ENCODE results near the gene ZNF718.
"Not testable (repeated sequence)": the region's sequence is repeated elsewhere in the genome, so short reads cannot be mapped to it uniquely, and the experiment has no call there.

ZNF718 gene

DNA sequence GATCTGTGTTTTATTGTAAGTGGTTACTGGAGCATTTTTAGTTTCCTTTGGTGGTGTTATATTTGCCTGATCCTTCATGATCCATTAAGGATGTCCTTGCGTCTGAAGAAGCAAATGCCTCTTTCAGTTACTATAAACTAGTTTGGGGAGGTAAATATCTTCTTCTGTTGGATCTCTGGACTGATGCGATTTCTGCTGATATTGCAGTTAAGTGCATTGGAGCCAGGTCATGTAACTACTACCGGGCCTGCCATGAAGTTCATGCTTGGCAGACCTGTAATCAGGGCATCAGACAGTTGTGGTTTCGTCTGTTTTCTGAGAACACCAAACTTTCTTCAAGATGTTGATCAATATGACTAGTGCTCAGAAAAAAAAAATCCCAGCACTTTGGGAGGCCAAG is 22.9 kb downstream of the ZNF718 start:
- DNase-seq (ENCODE audit: low read depth in 3 of 3, low spot score in 1 of 3), result no peak

DNA sequence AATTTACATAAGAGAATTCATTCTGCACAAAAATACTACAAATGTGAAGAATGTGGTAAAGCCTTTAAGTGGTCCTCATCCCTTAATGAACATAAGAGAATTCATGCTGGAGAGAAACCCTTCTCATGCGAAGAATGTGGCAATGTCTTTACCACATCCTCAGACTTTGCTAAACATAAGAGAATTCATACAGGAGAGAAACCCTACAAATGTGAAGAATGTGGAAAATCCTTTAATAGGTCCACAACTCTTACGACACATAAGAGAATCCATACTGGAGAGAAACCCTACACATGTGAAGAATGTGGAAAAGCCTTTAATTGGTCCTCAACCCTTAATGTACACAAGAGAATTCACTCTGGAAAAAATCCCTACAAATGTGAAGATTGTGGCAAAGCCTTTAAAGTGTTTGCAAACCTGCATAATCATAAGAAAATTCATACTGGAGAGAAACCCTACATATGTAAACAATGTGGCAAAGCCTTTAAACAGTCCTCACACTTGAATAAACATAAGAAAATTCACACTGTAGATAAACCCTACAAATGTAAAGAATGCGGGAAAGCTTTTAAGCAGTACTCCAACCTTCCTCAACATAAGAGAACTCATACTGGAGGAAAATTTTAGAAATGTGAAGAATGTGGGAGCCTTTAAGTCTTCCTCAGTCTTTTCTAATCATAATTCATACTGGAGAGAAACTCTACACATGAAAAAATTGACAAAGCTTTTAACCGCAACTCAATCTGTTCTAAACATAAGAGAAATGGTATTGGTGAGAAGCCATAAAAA is 37.4 kb downstream of the ZNF718 start:
- no peak for DNase-seq (ENCODE audit: low read depth in 3 of 3, low spot score in 1 of 3)

DNA sequence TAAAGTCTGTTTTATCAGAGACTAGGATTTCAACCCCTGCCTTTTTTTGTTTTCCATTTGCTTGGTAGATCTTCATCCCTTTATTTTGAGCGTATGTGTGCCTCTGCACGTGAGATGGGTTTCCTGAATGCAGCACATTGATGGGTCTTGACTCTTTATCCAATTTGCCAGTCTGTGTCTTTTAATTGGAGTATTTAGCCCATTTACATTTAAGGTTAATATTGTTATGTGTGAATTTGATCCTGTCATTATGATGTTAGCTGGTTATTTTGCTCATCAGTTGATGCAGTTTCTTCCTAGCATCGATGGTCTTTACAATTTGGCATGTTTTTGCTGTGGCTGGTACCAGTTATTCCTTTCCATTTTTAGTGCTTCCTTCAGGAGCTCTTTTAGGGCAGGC is 45.3 kb downstream of the ZNF718 start:
- not testable (repeated sequence) for DNase-seq (ENCODE audit: low read depth in 3 of 3, low spot score in 1 of 3)

DNA sequence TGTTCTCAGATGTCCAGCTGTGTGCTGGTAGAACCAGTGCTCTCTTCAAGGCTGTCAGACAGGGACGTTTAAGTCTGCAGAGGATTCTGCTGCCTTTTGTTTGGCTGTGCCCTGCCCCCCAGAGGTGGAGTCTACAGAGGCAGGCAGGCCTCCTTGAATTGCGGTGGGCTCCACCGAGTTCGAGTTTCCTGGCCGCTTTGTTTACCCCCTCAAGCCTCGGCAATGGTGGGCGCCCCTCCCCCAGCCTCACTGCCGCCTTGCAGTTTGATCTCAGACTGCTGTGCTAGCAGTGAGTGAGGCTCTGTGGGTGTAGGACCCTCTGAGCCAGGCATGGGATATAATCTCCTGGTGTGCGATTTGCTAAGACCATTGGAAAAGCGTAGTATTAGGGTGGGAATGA is 47.0 kb downstream of the ZNF718 start:
- not testable (repeated sequence) for DNase-seq (ENCODE audit: low read depth in 3 of 3, low spot score in 1 of 3)

DNA sequence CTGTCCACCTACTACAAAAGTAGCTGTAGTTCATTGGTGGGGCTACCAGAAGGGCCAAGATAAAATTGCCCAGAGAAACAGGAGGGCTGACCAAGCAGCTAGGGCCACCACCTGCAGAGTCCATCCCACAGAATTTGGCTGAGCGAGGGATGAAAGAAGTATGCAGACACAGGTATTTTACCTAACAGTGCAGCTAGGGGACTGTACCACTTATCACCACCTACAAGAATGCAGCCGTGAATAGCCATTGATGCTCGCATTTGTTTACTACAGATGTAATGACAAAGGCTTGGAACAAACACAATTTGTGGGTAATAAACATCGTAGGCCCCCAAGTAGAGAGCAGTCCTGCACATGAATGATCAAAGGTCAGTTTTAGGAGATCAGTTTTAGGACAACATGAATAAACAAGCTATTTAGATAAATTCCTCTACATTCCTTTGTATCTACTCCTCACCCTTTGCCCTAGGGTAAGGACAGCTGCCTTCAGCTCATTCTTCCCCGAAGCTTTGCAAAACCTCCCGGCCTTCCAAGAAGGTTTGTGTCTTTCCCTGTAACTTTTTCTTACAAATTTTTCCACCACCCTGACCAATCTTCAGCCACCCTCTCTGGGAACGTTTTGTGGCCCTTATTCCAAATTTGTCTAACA is 49.5 kb downstream of the ZNF718 start:
- no peak for DNase-seq (ENCODE audit: low read depth in 3 of 3, low spot score in 1 of 3)

DNA sequence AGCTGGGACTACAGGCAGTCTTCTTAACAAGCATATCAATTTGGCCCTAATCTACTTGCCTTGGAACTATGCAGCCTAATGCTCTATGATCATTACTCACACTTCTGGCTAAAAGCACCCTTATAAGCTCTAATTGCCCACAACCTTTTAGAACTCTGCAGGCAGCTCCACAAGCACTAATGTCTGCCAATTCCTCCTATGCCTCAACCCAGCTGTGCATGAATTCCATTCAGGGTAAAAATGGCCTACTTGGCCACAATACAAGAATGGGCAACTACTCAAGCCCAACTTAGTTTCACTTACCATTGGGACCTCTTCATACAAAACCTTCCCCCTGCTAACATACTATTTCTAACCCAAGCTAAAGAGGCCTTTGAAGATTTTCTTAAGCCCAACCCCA is 51.7 kb downstream of the ZNF718 start:
- DNase-seq (ENCODE audit: low read depth in 3 of 3, low spot score in 1 of 3), result no peak

DNA sequence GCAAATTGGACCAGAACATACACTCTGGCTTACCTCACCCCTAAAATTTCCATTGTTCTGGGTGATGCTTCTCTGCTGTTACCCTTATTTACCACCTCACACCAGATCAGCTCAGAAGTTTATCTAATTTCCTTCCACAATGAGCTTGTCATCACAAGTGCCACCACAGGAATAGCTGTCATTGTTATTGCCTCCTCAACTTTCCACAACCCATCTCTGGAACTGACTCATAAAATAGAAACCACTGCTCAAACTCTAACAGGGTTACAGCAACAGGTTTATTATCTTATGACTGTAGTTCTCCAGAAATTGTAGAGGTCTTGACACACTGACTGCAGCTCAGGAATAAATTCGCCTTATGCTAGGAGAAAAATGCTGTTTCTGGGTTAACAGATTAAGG is 52.7 kb downstream of the ZNF718 start:
- DNase-seq (ENCODE audit: low read depth in 3 of 3, low spot score in 1 of 3), result no peak

DNA sequence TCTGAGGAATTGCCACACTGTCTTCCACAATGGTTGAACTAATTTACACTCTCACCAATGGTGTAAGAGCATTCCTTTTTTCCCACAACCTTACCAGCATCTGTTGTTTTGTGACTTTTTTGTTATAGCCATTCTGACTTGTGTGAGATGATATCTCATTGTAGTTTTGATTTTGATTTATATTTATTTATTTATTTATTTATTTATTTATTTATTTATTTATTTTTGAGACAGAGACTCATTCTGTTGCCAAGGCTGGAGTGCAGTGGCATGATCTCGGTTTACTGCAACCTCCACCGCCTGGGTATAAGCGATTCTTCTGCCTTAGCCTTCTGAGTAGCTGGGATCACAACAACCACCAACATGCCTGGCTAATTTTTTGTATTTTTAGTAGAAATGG is 57.9 kb downstream of the ZNF718 start:
- DNase-seq (ENCODE audit: low read depth in 3 of 3, low spot score in 1 of 3), result not testable (repeated sequence)

DNA sequence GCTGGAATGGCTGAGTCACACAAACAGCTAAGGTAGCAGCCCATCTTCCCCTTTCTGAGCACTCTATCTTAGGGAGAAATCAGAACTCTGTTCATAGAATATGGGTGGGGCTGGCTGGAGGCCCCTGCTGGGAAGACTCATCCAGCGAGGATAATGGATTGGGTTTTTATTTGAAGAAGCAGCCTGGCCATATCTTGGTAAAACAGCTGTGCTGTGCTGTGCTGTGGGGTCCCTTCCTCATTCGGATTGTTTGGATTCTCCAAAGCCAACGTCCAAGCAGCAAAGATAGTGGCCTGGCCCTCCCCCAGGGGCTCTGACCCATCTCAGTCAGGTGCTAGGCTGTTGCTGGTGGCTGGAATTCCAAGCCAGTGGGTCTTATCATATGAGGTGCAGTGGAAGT is 63.8 kb downstream of the ZNF718 start:
- DNase-seq (ENCODE audit: low read depth in 3 of 3, low spot score in 1 of 3), result no peak

DNA sequence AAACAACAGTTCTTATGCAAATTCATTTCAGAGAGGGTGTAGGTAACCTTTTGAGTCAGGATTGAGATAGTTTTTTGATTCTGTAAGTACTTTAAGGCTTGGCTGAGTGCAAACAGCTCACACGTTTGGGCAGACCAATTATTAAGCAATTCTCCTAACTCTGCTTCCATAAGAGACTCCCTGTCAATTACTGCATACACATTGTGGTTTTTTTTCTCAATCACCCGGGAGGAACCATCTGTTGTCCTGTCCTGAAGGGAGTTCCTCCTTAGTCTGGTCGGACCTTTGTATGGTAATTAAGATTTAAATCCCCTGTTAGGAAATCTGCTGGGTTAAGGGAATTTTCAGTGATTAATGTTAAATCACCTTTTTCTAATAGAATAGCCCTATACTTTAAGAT is 70.9 kb downstream of the ZNF718 start:
- not testable (repeated sequence) for DNase-seq (ENCODE audit: low read depth in 3 of 3, low spot score in 1 of 3)

DNA sequence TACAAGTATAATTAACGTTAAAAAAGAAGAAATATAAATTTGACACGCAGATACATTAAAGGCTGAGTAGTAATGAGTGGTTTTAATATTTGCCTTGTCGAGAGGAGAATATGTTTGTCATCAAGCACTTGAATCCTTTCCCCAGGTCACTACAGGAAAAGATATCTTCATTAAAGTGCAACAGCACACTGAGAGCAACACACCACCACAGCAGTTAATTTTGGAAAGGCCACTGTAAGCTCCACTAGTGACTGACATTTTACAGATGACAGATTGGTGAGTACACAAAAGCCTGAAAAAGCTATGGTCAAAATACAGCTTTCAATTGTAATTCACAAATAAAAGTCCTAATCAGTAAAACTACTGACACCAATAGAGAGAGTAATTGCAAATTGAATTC is 76.6 kb downstream of the ZNF718 start:
- DNase-seq (ENCODE audit: low read depth in 3 of 3, low spot score in 1 of 3), result no peak

DNA sequence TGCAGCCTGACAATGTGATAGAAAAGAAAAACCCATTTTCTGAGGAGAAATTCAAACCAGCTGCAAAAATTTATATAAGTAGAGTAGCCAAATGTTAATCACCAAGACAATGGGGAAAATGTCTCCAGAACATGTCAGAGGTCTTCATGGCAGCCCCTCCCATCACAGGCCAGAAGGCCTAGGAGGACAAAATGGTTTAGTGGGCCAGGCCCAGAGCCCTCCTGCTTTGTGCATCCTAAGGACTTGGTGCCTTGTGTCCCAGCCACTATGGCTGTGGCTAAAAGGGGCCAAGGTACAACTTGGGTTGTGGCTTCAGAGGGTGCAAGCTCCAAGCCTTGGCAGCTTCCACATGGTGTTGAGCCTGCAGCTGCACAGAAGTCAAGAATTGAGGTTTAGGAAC is 78.5 kb downstream of the ZNF718 start:
- DNase-seq (ENCODE audit: low read depth in 3 of 3, low spot score in 1 of 3), result not testable (repeated sequence)

DNA sequence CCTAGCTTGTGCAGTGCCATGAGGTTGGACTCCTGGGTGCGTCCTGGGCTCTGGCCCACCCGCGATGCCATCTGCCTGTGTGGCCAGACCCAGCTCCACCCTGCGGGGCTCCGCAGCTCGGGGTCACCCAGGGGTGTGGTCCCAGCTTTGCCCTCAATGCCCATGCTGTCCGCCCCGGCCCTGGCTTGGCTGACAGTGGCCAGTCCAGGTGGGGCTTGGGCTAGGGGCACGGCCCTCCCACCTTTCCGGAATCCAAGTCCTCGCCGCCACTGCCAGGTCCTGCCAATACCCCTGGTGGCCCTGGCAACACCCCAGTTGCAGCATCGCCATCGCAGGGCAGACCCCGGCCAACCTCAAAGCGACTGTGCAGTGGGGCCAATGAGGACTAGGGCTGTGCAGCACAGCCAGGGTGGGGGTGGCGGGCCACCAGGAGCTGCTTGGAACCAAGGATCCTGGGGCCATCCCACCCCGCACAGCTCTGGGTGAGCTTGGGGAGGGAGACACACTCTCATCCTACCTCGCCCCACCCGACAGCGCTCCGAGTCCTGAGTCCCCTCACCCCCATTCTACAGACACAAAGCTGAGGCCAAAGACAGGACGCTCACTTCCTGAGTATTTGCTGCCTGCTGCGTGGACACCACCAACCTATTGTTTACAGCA is 80.9 kb downstream of the ZNF718 start:
- DNase-seq (ENCODE audit: low read depth in 3 of 3, low spot score in 1 of 3), result no peak

DNA sequence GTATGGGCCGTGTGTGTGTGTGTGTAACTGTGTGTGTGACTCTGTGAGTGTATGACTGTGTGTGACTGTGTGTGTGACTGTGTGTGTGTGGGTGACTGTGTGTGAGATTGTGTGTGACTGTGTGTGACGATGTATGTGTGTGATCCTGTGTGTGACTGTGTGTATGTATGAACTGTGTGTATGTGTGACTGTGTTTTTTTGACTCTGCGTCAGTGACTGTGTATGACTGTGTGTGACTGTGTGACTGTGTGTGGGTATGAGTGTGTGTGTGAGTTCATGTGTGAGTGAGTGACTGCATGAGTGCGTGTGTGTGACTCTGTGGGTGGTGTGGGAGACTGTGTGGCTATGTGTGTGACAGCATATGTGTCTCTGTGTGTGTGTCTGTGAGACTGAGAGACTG is 81.8 kb downstream of the ZNF718 start:
- DNase-seq (ENCODE audit: low read depth in 3 of 3, low spot score in 1 of 3), result no peak

DNA sequence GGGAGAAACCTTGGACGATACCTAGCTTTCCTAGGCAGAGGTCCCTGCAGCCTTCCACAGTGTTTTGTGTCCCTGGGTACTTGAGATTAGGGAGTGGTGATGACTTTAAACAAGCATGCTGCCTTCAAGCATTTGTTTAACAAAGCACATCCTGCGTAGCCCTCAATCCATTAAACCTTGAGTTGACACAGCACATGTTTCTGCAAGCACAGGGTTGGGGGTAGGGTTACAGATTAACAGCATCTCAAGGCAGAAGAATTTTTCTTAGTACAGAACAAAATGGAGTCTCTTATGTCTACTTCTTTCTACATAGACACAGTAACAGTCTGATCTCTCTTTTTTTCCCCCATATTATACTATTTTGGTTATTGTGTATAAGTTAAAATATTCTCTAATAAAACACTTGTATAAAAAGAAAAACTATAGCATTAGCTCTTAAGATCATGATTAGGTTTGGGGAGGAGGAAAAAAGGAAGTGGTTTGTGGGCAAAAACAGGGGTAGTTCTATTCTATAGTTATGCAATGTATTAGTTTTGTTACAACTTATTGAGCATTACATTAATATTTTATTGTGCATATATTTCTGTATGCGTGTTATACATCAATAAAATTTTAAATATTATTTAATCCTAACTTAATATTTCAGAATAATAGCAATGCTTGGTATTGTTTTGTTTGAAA is 84.3 kb downstream of the ZNF718 start:
- not testable (repeated sequence) for DNase-seq (ENCODE audit: low read depth in 3 of 3, low spot score in 1 of 3)

DNA sequence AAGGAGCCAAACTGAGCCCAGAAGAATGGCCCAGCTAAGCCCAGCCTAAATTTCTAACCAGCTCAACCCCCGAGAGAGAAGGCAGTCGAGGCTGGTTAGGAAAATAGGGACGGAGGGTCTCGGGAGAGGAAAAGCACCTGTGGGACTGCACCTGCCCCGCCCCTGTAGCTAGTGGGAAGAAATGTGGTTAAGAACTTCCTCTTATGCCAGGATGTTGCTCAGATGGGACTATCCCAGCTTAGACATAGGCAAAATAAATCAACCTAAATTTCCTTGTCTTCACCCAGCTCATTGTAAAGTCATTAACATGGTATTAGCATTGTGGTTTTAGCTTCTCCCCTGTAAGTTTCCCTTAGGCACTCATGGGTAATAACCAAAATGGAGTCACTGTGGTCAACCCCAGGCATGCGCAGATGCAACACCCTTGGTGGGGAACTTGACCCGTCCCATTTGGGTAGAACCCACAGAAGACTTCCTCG is 86.8 kb downstream of the ZNF718 start:
- no peak for DNase-seq (ENCODE audit: low read depth in 3 of 3, low spot score in 1 of 3)

DNA sequence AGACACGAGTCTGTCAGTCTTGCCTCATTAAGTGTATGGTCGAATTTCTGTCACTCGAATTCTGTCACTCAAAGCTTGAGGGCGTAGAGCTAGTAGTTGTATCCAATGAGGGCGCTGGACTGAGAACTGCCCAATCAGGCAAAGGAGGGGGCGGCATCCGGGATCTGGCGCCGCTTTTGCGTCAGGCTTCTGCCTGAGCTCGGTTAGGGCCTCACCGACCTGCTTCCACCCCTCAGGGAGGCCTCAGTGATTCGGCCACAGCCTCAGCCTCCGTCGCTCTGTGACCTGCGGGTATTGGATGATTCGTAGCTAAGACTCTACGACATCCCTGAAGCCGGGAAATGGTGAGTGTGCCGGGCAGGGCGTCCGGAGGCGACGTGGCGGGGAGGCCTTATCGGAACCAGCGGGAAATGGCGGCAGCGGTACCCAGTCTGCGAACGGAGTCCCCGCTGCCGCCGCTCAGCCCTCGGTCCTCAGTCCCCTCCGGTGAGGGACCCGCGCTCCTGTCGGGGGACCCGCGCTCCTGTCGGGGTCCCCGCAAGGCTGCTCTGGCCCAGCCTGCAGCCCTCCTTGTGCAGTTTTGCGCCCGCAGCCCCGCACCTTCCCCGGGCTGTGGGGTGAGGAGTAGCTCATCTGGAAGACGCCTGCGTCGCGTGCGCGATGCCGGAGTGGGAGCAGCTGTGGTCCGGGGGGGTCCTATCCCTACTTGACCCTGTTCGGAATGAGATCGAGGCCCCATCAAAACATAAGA is 88.3 kb downstream of the ZNF718 start:
- no peak for DNase-seq (ENCODE audit: low read depth in 3 of 3, low spot score in 1 of 3)

DNA sequence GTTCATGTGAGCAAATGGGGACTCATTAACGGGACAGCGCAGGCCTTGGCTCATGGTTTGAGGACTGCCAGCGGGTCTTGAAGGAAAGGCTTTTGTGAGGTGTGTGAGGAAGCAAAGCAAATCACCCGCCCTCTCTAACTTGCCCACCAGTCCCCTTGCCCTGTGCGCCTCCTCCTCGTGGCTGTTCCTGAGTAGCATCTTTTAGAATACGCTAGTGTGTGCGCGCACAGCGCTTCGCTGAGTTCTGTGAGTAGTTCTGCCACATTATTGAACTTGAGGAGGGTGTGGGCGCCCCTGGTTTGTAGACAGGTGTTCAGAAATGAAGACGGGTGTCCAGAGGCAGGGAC is 88.9 kb downstream of the ZNF718 start:
- not testable (repeated sequence) for DNase-seq (ENCODE audit: low read depth in 3 of 3, low spot score in 1 of 3)

Data from stimulated activated CD4-positive, alpha-beta T cell treated with anti-CD3 and anti-CD28 coated beads, TNF-alpha, amount 100 ng/mL, for 1 hour (primary cell).